ENCODE measurements around the gene TOLLIP. TPM values are rescaled to one million over a fixed set of nuclear protein-coding genes. Genes with fewer than 3 reads are reported as not detected.
"Not testable (repeated sequence)": the region's sequence is repeated elsewhere in the genome, so short reads cannot be mapped to it uniquely, and the experiment has no call there.

Gene TOLLIP
- total and polyA plus RNA-seq, 2 of the 8 experiments (the other 6 are each of a cell fraction or from before 2014, with no cell fraction given), result 23.7 to 34.7 TPM

- TF ChIP-seq NANOG (IDR thresholded peaks at IDR 0.05; ENCODE audit: insufficient read depth, low read depth, low read length, poor library complexity, severe bottlenecking), result no peak
Observed at GRCh38 chr11:1341928-1342524, 32.6 kb upstream of the TOLLIP start (continued).

DNA sequence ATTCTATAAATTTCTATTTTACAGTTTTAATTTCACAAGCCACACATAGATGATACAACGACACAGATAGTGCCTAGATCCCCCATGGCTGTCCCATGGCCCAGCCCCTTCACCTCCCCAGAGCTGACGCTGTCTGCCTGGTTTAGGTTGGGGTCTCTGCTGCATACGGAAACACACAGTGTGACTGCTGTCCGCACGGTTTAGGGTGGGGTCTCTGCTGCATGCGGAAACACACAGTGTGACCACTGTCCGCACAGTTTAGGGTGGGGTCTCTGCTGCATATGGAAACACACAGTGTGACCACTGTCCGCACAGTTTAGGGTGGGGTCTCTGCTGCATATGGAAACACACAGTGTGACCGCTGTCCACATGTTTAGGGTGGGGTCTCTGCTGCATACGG, 31.8 kb upstream of the TOLLIP start:
- H3K14ac ChIP-seq (ENCODE audit: insufficient read length); H4K5ac ChIP-seq (ENCODE audit: insufficient read length, low read depth, low read length); DNase-seq (ENCODE audit: low read depth in 1 of 2, low spot score in 2 of 2); FAIRE-seq; H3K4me1 ChIP-seq (replicated peaks in 1 of 4; ENCODE audit: control insufficient read depth in 3 of 4, insufficient read depth in 4 of 4, low read length in 3 of 4); H3K9ac ChIP-seq (replicated peaks in 1 of 4; ENCODE audit: extremely low read depth in 1 of 4, low read depth in 3 of 4, low read length in 3 of 4); H3K4me2 ChIP-seq (ENCODE audit: insufficient read depth in 1 of 2, low read depth in 2 of 2, low read length in 2 of 2); H4K91ac ChIP-seq (replicated peaks; ENCODE audit: insufficient read length, low read length); H2BK120ac ChIP-seq (replicated peaks; ENCODE audit: low read depth, low read length); H4K20me1 ChIP-seq (replicated peaks in 1 of 2; ENCODE audit: control insufficient read depth in 1 of 2, insufficient read depth in 2 of 2, low read length in 2 of 2); POLR2A ChIA-PET (ENCODE audit: partially characterized antibody); H2BK5ac ChIP-seq (ENCODE audit: low read depth, low read length); H3K23ac ChIP-seq (ENCODE audit: insufficient read length); H3K4me3 ChIP-seq (ENCODE audit: extremely low read depth in 1 of 4, insufficient read depth in 2 of 4, low read depth in 3 of 4, low read length in 4 of 4); H3K79me2 ChIP-seq (ENCODE audit: control insufficient read depth in 1 of 2, insufficient read depth in 2 of 2, low read length in 2 of 2); H2BK15ac ChIP-seq (ENCODE audit: low read length); H3K36me3 ChIP-seq (ENCODE audit: control insufficient read depth in 2 of 4, insufficient read depth in 4 of 4, low read length in 3 of 4); H2BK20ac ChIP-seq (ENCODE audit: low read length); H3K27ac ChIP-seq (ENCODE audit: low read depth, low read length); H3K23me2 ChIP-seq (ENCODE audit: low read depth, low read length); H3K4ac ChIP-seq (replicated peaks; ENCODE audit: insufficient read length, low read depth, low read length); H4K8ac ChIP-seq (ENCODE audit: extremely low read depth, insufficient read depth, low read length); H2BK12ac ChIP-seq (ENCODE audit: low read depth, low read length); CTCF ChIA-PET (ENCODE audit: partially characterized antibody); H3K18ac ChIP-seq (ENCODE audit: extremely low read depth, low read length); H3K9me3 ChIP-seq (ENCODE audit: insufficient read depth in 2 of 2, low read depth in 1 of 2, low read length in 1 of 2); H3K56ac ChIP-seq (replicated peaks; ENCODE audit: insufficient read length, low read depth, low read length); H2AK5ac ChIP-seq (ENCODE audit: low read depth, low read length); H2AFZ ChIP-seq (ENCODE audit: low read length); H3K79me1 ChIP-seq (ENCODE audit: low read depth, low read length): not testable (repeated sequence)
- H3K27me3 ChIP-seq (replicated peaks in 1 of 4; ENCODE audit: control insufficient read depth in 3 of 4, extremely low read depth in 1 of 4, insufficient read depth in 3 of 4, low read length in 3 of 4), result peaks cover 8 to 25% (median 17%) of the 10 kb centered on the region in 4 experiments
- 82% methylated on average over 10 of the region's 10 CpGs; no CpG with 5 or more reads in 1 of the 2 experiments for WGBS, 2 experiments (ENCODE audit: extremely low coverage in 1 of 2, insufficient coverage in 1 of 2, insufficient read length in 1 of 2, insufficient replicate concordance in 2 of 2, low coverage in 1 of 2, low lambda C conversion rate in 2 of 2, missing lambda C conversion rate in 1 of 2)
